Hepatocyte (in vitro differentiated cells): Measurements from ENCODE around the gene HSPA12A. TPM values are rescaled to one million over a fixed set of nuclear protein-coding genes. Genes with fewer than 3 reads are reported as not detected.
"Not testable (repeated sequence)": the region's sequence is repeated elsewhere in the genome, so short reads cannot be mapped to it uniquely, and the experiment has no call there.

Experiments used
- DNase-seq: peaks from one replicate; pipeline ENCODE4 v3.0.0-alpha.2; 2016; ENCODE audit warnings: low spot score
- H2AFZ ChIP-seq: fragments of 200-600 bp; sonication (generic); 2 replicates; pipeline ENCODE4 v1.6.0; 2016; ENCODE audit warnings: antibody characterized with exemption, mild to moderate bottlenecking
- H3K27ac ChIP-seq: fragments of 200-600 bp; sonication (generic); 2 replicates; pipeline ENCODE4 v1.5.1; 2016; ENCODE audit warnings: mild to moderate bottlenecking
- H3K27me3 ChIP-seq: fragments of 200-600 bp; sonication (generic); 2 replicates; pipeline ENCODE4 v1.6.1; 2016
- H3K36me3 ChIP-seq: fragments of 200-600 bp; sonication (generic); replicated peaks from 2 replicates; pipeline ENCODE4 v1.5.1; 2016; ENCODE audit warnings: low read depth; ENCODE audit not compliant: insufficient read depth
- H3K4me1 ChIP-seq: fragments of 200-600 bp; sonication (generic); 2 replicates; pipeline ENCODE4 v1.5.1; 2016; ENCODE audit warnings: mild to moderate bottlenecking, moderate library complexity; ENCODE audit not compliant: insufficient read depth
- H3K4me2 ChIP-seq: fragments of 200-600 bp; sonication (generic); 2 replicates; pipeline ENCODE4 v1.6.0; 2016
- H3K4me3 ChIP-seq: fragments of 200-600 bp; sonication (generic); 2 replicates; pipeline ENCODE4 v1.5.1; 2016; ENCODE audit warnings: mild to moderate bottlenecking
- H3K79me2 ChIP-seq: fragments of 200-600 bp; sonication (generic); 2 replicates; pipeline ENCODE4 v1.6.0; 2017; ENCODE audit warnings: mild to moderate bottlenecking
- H3K9me2 ChIP-seq: fragments of 200-600 bp; sonication (generic); replicated peaks from 2 replicates; pipeline ENCODE4 v1.6.0; 2017; ENCODE audit warnings: mild to moderate bottlenecking; ENCODE audit not compliant: insufficient read depth
- H3K9me3 ChIP-seq: fragments of 200-600 bp; sonication (generic); 2 replicates; pipeline ENCODE4 v1.5.1; 2016; ENCODE audit warnings: low read depth, mild to moderate bottlenecking
- H4K20me1 ChIP-seq: fragments of 200-600 bp; sonication (generic); 2 replicates; pipeline ENCODE4 v1.6.0; 2016; ENCODE audit warnings: mild to moderate bottlenecking; ENCODE audit not compliant: insufficient read depth, poor library complexity, severe bottlenecking
- CTCF ChIP-seq: fragments of 200-600 bp; sonication (generic); IDR thresholded peaks from 2 replicates; pipeline ENCODE4 v1.5.1; 2016; ENCODE audit warnings: antibody characterized with exemption, mild to moderate bottlenecking; ENCODE audit not compliant: poor library complexity
- EZH2 ChIP-seq: fragments of 200-600 bp; sonication (generic); IDR thresholded peaks from 2 replicates; pipeline ENCODE4 v1.6.1; 2016; ENCODE audit warnings: antibody characterized with exemption, mild to moderate bottlenecking, borderline replicate concordance
- EZH2phosphoT487 ChIP-seq: fragments of 200-600 bp; sonication (generic); IDR thresholded peaks from one replicate; pipeline ENCODE4 v1.6.1; 2018; ENCODE audit warnings: antibody characterized with exemption, mild to moderate bottlenecking, low read depth, moderate library complexity; ENCODE audit not compliant: unreplicated experiment, severe bottlenecking
- WGBS: methylation state at CpG from one replicate; pipeline ENCODE4 v1.1.6; 2016; ENCODE audit warnings: low lambda C conversion rate; ENCODE audit errors: missing lambda C conversion rate; 5-methylcytosine and 5-hydroxymethylcytosine counted together
- polyA plus RNA-seq: library from polyadenylated mRNA; unstranded; fragments of >200 nt; fragmentation: Nextera tagmentation; extraction: Ambion mirVana; gene quantifications from 2 replicates; pipeline ENCODE4 v1.2.1, GENCODE V29; 2016
- total RNA-seq: library from RNA; depleted of rRNA; stranded (reverse); fragments of >200 nt; gene quantifications from 2 replicates; pipeline ENCODE4 v1.2.3, GENCODE V29; 2014

Gene HSPA12A
- total and polyA plus RNA-seq, 2 experiments from 2014 or later: 8.7 to 9.9 TPM

- no peak overlapping the region for H3K27ac ChIP-seq
- no CpG with 5 or more reads among the region's 1 CpG for WGBS
- H3K36me3 ChIP-seq: no peaks in the 10 kb centered on the region
- TF ChIP-seq CTCF: no peak
- no peak for TF ChIP-seq EZH2phosphoT487
- no peaks in the 10 kb centered on the region for H3K9me3 ChIP-seq
- H3K79me2 ChIP-seq: no peaks in the 10 kb centered on the region
- no peak overlapping the region for H3K4me3 ChIP-seq
- no peak for DNase-seq
- no peaks in the 10 kb centered on the region for H4K20me1 ChIP-seq
- H2AFZ ChIP-seq: no peak overlapping the region
- no peaks in the 10 kb centered on the region for H3K9me2 ChIP-seq
- H3K4me1 ChIP-seq: peaks cover 7% of the 10 kb centered on the region
- no peak overlapping the region for H3K4me2 ChIP-seq
- no peaks in the 10 kb centered on the region for H3K27me3 ChIP-seq
Measured at GRCh38 chr10:116713846-116714245, 28.5 kb downstream of the HSPA12A start.

- H4K20me1 ChIP-seq: no peaks in the 10 kb centered on the region
- no peaks in the 10 kb centered on the region for H3K9me3 ChIP-seq
- H3K27me3 ChIP-seq: no peaks in the 10 kb centered on the region
- no peak overlapping the region for H3K4me2 ChIP-seq
- no peaks in the 10 kb centered on the region for H3K79me2 ChIP-seq
- H3K27ac ChIP-seq: no peak overlapping the region
- TF ChIP-seq EZH2 (no peak), EZH2phosphoT487 (no peak), CTCF (no peak)
- WGBS: 72% methylated on average over 2 of the region's 2 CpGs
- no peaks in the 10 kb centered on the region for H3K9me2 ChIP-seq
- H3K4me3 ChIP-seq: no peak overlapping the region
- DNase-seq: no peak
- H3K36me3 ChIP-seq: no peaks in the 10 kb centered on the region
- H2AFZ ChIP-seq: no peak overlapping the region
- peaks cover 7% of the 10 kb centered on the region for H3K4me1 ChIP-seq
Measured at GRCh38 chr10:116712989-116713543, 29.3 kb downstream of the HSPA12A start.

GRCh38 chr10:116712519-116712918 is 29.8 kb downstream of the HSPA12A start:
- Histone ChIP-seq H3K27me3 (no peaks in the 10 kb centered on the region), H3K9me3 (no peaks in the 10 kb centered on the region), H3K9me2 (no peaks in the 10 kb centered on the region), H4K20me1 (no peaks in the 10 kb centered on the region), H3K4me1 (peaks cover 7% of the 10 kb centered on the region), H2AFZ (no peak overlapping the region), H3K27ac (no peak overlapping the region), H3K4me2 (no peak overlapping the region), H3K79me2 (no peaks in the 10 kb centered on the region), H3K4me3 (no peak overlapping the region), H3K36me3 (no peaks in the 10 kb centered on the region)
- TF ChIP-seq EZH2: no peak
- no peak for TF ChIP-seq CTCF
- no peak for TF ChIP-seq EZH2phosphoT487
- WGBS: 69% methylated on average over 3 of the region's 3 CpGs
- no peak for DNase-seq

GRCh38 chr10:116711803-116712202 is 30.6 kb downstream of the HSPA12A start:
- not testable (repeated sequence) for H3K4me2 ChIP-seq, H3K27me3 ChIP-seq, H3K79me2 ChIP-seq, H3K9me3 ChIP-seq, H3K36me3 ChIP-seq, H3K27ac ChIP-seq, H4K20me1 ChIP-seq, H3K9me2 ChIP-seq, DNase-seq, H3K4me1 ChIP-seq, H2AFZ ChIP-seq, H3K4me3 ChIP-seq
- 93% methylated on average over 10 of the region's 10 CpGs for WGBS
